Hair follicle dermal papilla cell (primary cell): Measurements from ENCODE around the gene HJURP. TPM values are rescaled to one million over a fixed set of nuclear protein-coding genes. Genes with fewer than 3 reads are reported as not detected.

Source experiments
- total RNA-seq: library from RNA; depleted of rRNA; stranded (reverse); fragments of >200 nt; gene quantifications from 2 replicates; pipeline ENCODE4 v1.2.3, GENCODE V29; 2012

Gene HJURP, protein sequence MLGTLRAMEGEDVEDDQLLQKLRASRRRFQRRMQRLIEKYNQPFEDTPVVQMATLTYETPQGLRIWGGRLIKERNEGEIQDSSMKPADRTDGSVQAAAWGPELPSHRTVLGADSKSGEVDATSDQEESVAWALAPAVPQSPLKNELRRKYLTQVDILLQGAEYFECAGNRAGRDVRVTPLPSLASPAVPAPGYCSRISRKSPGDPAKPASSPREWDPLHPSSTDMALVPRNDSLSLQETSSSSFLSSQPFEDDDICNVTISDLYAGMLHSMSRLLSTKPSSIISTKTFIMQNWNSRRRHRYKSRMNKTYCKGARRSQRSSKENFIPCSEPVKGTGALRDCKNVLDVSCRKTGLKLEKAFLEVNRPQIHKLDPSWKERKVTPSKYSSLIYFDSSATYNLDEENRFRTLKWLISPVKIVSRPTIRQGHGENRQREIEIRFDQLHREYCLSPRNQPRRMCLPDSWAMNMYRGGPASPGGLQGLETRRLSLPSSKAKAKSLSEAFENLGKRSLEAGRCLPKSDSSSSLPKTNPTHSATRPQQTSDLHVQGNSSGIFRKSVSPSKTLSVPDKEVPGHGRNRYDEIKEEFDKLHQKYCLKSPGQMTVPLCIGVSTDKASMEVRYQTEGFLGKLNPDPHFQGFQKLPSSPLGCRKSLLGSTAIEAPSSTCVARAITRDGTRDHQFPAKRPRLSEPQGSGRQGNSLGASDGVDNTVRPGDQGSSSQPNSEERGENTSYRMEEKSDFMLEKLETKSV
- total RNA-seq, result 2.6 and 2.8 TPM in 2 replicates

DNA sequence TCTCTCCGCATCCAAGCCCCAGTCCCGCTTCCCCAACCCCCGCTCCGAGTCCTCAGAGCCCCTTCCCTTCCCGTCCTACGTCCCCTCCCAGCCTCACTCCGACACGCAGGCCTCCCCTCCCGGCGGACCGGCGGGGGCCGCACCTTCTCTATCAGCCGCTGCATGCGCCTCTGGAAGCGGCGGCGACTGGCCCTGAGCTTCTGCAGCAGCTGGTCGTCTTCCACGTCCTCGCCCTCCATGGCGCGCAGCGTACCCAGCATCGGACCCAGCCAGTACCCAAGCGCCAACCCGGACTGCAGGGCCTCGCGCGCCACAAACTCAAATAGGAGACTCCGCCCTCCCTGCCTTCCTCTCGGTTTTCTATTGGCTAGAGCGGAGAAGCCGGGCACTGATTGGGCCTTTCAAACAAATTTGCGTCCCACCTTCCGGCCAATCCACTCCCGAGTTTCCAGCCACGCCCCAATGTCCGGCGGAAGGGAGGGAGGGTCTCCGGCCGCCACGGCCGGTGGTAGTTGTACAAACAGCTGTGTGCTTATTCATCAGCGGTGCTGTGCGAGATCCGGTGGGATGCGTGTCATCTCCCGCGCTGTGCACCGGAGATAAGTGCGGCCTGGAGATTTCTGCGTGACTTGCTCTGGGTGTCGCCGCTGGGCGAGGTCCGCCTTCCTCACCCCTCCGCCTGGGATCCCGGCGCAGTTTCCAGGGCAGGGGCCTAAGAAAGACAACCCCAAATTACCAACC lies at the start of gene HJURP:
HJURP (minus strand) TSS at position 295 of the 741 bp plus-strand sequence; CDS start at position 260, 35 bp downstream.

DNA sequence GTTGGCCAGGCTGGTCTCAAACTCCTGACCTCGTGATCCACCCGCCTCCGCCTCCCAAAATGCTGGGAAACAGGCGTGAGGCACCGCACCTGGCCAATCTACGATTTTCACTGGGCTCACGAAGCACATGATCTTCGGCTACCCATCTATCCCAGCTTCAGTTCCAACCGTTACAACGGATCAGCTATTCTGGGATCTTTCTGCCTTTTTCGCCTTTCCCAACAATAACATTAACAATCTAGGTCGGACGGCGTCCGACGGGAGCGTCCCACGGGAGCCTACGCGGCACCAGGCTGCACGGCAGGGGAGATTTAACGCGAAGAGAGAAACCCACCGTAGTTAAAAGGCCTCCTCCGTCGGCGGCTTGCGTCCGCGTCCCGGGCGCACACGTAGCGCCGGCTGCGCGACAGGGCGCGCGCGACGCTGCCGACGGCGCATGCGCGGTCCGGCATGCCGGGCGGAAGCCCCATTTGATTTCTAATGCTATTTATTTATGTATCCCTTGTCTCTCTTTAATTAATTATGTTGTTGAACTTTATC lies 13.7 kb upstream of the HJURP start, which contains the start of gene MSL3B:
MSL3B (minus strand) TSS at position 394 of the 540 bp plus-strand sequence.

Other genes starting within 250 kb of the HJURP start
- not detected in 2 replicates for gene UGT1A8, start 236.9 kb downstream of the HJURP start, total RNA-seq
- gene UGT1A10, start 218.1 kb downstream of the HJURP start, total RNA-seq, result not detected in 2 replicates
- not detected in 2 replicates for gene UGT1A9, start 182.6 kb downstream of the HJURP start, total RNA-seq
- gene UGT1A7, start 172.6 kb downstream of the HJURP start, total RNA-seq, result not detected in 2 replicates
- gene UGT1A6, start 161.6 kb downstream of the HJURP start, total RNA-seq, result not detected in 2 replicates
- not detected in 2 replicates for gene UGT1A5, start 141.6 kb downstream of the HJURP start, total RNA-seq
- not detected in 2 replicates for gene UGT1A4, start 135.8 kb downstream of the HJURP start, total RNA-seq
- gene UGT1A3, start 125.5 kb downstream of the HJURP start, total RNA-seq, result not detected in 2 replicates
- gene UGT1A1, start 94.3 kb downstream of the HJURP start, total RNA-seq, result not detected in 2 replicates
- not detected in 2 replicates for gene MROH2A, start 76.2 kb downstream of the HJURP start, total RNA-seq
- gene TRPM8, start 62.8 kb upstream of the HJURP start, total RNA-seq, result 0.24 and 0.97 TPM in 2 replicates
- gene SPP2, start 196.2 kb upstream of the HJURP start, total RNA-seq, result not detected in 2 replicates